Peyer's patch (tissue), 4 donors: ENCODE data around the gene PRDX4.

Experiments used
- CTCF ChIP-seq, 6 experiments: fragments of 450-650 bp in 4 of 6; fragments of 200-600 bp in 2 of 6; sonication (generic) in 1 of 6; IDR thresholded peaks; one replicate each; pipeline ENCODE4 v1.5.1; 2017 to 2019; ENCODE audit warnings: antibody characterized with exemption in 6 of 6, mild to moderate bottlenecking in 3 of 6, moderate library complexity in 1 of 6
- POLR2A ChIP-seq, 2 donors: fragments of 450-650 bp; IDR thresholded peaks; one replicate each; pipeline ENCODE4 v1.5.1; 2017; ENCODE audit warnings: antibody characterized with exemption in 2 of 2, mild to moderate bottlenecking in 2 of 2, moderate library complexity in 2 of 2

- TF ChIP-seq POLR2A (IDR thresholded peaks at IDR 0.05) = no peak
- no peak for TF ChIP-seq CTCF (IDR thresholded peaks at IDR 0.05)
Measured at GRCh38 chrX:23621621-23622265, 45.5 kb upstream of the PRDX4 start.
